ENCODE data around the gene TRPM3.

Gene TRPM3

GRCh38 chr9:71121275-71122021 is at the start of gene TRPM3:
TRPM3 (minus strand) TSS chr9:71121621; CDS start chr9:71121354, 267 bp downstream.
- no peak for DNase-seq

- DNase-seq: no peak
Measured at GRCh38 chr9:71168418-71168817, 47.0 kb upstream of the TRPM3 start.

GRCh38 chr9:71162126-71162525 is 40.7 kb upstream of the TRPM3 start:
- no peak for DNase-seq

GRCh38 chr9:71157731-71158130 is 36.3 kb upstream of the TRPM3 start:
- no peak for DNase-seq

- DNase-seq: no peak
Measured at GRCh38 chr9:71147368-71147767, 25.9 kb upstream of the TRPM3 start.

GRCh38 chr9:71146511-71146910 is 25.1 kb upstream of the TRPM3 start:
- no peak for DNase-seq

GRCh38 chr9:71145179-71145578 is 23.8 kb upstream of the TRPM3 start:
- no peak for DNase-seq

- no peak for DNase-seq
Measured at GRCh38 chr9:71144495-71144894, 23.1 kb upstream of the TRPM3 start.

GRCh38 chr9:71136696-71137095 is 15.3 kb upstream of the TRPM3 start:
- no peak for DNase-seq

- no peak for DNase-seq
Measured at GRCh38 chr9:71131145-71131544, 9.7 kb upstream of the TRPM3 start.

- DNase-seq: no peak
Measured at GRCh38 chr9:71130521-71130920, 9.1 kb upstream of the TRPM3 start.

GRCh38 chr9:71128796-71129195 is 7.4 kb upstream of the TRPM3 start:
- DNase-seq: no peak

- DNase-seq: no peak
Measured at GRCh38 chr9:71127301-71127700, 5.9 kb upstream of the TRPM3 start.

GRCh38 chr9:71122421-71122820 is 1.0 kb upstream of the TRPM3 start:
- no peak for DNase-seq

GRCh38 chr9:71122022-71122275 is 528 bp upstream of the TRPM3 start:
- DNase-seq: no peak

GRCh38 chr9:71120501-71121247 is 747 bp downstream of the TRPM3 start:
- DNase-seq: no peak

- no peak for DNase-seq
Measured at GRCh38 chr9:71119746-71120145, 1.7 kb downstream of the TRPM3 start.

GRCh38 chr9:71118324-71118723 is 3.1 kb downstream of the TRPM3 start:
- DNase-seq: no peak

GRCh38 chr9:71115448-71115975 is 5.9 kb downstream of the TRPM3 start:
- no peak for DNase-seq

- no peak for DNase-seq
Measured at GRCh38 chr9:71112866-71113265, 8.6 kb downstream of the TRPM3 start.

GRCh38 chr9:71108937-71109336 is 12.5 kb downstream of the TRPM3 start:
- DNase-seq: no peak

- DNase-seq: no peak
Measured at GRCh38 chr9:71106992-71107391, 14.4 kb downstream of the TRPM3 start.

- no peak for DNase-seq
Measured at GRCh38 chr9:71105192-71105591, 16.2 kb downstream of the TRPM3 start.

- DNase-seq: no peak
Measured at GRCh38 chr9:71098801-71099200, 22.6 kb downstream of the TRPM3 start.

GRCh38 chr9:71097671-71098070 is 23.8 kb downstream of the TRPM3 start:
- no peak for DNase-seq
